ENCODE data around the gene RBP3.

GRCh38 chr10:47363781-47364180 is 15.6 kb downstream of the RBP3 start:
- TF ChIP-seq POLR2A (IDR thresholded peaks at IDR 0.05): no peak
- TF ChIP-seq CTCF (IDR thresholded peaks at IDR 0.05): no peak
